A172 (cell line): ENCODE results near the gene HIF3A. TPM values are rescaled to one million over a fixed set of nuclear protein-coding genes. Genes with fewer than 3 reads are reported as not detected.

Source experiments
- DNase-seq: peaks from one replicate; pipeline ENCODE4 v3.0.0-alpha.2; 2015; ENCODE audit warnings: low spot score
- total RNA-seq: library from RNA; depleted of rRNA; stranded (reverse); fragments of >200 nt; shearing (Covaris generic); gene quantifications from 2 replicates; pipeline ENCODE4 v1.2.3, GENCODE V29; 2014

The HIF3A gene
- total RNA-seq, 1 experiment from 2014 or later = not detected

DNA sequence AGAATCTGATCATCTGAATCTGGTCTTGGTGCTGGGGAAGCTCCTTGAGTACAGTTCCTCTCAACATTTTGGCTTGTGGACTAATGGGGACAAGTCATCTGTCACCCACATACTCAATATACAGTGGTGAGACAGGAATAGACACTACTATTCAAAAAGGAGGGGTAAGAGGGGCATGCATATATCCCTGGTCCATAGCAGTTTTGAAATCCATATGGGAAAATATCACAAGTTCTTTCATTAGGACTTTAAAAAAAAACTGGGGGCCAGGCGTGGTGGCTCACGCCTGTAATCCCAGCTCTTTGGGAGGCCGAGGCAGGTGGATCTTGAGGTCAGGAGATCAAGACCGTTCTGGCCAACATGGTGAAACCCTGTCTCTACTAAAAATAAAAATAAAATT, 29.8 kb downstream of the HIF3A start:
- DNase-seq = no peak

DNA sequence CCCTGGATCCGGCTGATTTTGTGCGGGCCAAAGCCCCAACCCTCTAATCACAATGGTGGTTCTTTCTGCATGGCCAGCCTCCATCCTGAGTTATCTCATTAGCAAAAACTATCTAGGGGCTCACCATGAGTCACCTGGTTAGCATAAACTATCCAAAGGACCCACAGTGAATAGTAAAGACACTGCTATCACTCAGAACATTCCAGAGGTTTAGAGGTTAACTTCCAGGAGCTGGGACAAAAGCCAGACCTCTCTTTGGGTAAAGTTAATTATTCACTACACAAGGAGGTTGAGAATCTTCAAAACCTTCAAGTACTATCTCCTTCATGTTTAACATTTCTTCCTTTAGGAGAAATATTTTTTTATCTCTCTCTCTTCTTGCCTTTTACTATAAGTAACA, 31.2 kb downstream of the HIF3A start:
- no peak for DNase-seq

DNA sequence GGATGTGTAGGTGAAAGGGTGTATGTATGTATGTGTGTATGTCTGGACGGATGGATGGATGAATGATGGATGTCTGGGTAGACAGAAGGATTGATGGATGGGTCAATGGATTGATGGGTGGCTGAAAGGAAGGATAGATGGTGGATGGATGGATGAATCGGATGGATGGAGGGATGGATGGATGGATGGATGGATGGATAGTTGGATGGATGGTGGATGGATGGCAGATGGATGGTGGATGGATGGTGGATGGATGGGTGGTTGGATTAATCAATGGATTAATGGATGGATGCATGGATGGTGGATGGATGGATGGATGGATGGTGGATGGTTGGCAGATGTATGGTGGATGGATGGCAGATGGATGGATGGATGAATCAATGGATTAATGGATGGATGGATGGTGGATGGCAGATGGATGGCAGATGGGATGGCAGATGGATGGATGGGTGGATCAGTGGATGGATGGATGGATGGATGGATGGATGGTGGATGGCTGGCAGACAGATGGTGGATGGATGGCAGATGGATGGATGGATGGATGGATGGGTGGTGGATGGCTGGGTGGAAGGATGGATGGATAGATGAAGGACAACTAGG, 33.6 kb downstream of the HIF3A start:
- no peak for DNase-seq

GRCh38 chr19:46337487-46337886, 40.6 kb downstream of the HIF3A start:
- no peak for DNase-seq

DNA sequence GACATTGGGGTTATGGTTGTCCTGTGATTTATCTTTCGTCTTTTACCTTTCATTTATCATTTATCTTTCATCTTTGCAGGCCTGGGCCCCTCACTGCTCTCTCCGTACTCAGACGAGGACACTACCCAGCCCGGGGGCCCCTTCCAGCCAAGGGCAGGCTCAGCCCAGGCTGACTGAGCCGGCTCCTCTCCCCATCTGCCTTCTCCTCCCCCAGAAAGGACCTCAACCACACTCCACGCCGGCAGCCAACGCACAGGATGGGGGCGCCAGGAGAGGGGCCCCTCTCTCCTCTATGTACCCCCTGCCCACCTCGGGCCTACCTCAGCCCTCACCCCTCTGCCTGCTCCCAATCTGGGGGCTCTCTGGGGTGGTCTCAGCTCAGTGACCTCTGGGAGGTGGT, 42.6 kb downstream of the HIF3A start:
- DNase-seq = no peak

- no peak for DNase-seq
Observed at GRCh38 chr19:46340051-46340659, 43.3 kb downstream of the HIF3A start.

GRCh38 chr19:46341937-46342336, 45.1 kb downstream of the HIF3A start:
- no peak for DNase-seq

DNA sequence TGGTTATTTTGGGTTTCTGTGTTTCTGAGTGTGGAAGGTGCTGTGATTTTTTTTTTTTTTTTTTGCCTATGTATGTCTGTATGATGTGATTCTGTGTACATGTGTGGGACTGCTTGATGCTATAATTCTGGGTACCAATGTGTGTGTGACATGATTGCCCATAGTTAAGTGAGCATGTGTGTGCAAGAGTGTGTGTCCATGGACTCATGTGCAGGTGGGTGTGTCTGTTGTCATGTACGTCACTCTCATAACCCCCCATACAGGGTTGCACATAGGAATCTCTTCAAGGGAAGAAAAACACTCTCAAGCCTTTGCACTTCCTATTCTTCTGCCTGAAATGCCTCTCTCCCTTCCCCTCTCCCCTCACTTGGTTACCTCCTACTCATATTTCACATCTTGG, 47.5 kb downstream of the HIF3A start:
- DNase-seq = no peak

DNA sequence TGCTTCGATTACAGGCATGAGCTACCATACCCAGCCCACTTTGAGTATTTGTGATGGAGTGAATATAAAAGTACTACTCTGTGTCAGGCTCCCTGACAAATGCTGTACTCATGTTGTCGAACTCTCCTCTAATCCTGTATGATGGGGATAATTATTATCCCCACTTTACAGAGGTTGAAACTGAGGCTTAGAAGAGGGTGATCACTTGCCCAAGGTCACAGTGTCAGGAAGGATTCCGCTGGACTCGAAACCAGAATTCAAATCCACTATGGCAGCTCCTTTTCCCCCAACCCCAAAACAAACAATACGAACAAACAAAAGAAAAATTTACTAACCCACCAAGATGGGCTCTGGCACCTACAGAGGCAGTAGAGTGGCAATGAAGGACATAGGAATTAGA, 48.3 kb downstream of the HIF3A start:
- DNase-seq = no peak

- peak; percentile 66 for DNase-seq
Observed at GRCh38 chr19:46346821-46347571, 50.2 kb downstream of the HIF3A start, which contains the start of gene PPP5C. Gene PPP5C, plus strand, starts transcription at chr19:46347087. Its CDS starts 10 bp downstream, at chr19:46347097.

DNA sequence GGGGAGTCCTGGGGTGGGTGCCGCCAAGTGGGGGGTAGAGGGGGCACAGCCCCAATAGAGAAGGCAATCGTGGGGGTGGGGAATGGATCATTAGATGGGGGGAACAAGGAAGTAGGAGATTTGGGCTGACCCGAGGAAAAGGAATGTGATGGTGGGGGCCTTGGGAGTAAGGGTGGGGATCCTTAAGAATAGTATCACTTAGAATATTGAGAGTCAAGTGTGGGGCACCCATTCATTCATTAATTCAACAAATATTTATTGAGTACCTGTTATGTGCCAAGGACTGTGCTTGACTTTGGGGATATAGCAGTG, 50.7 kb downstream of the HIF3A start:
- no peak for DNase-seq

DNA sequence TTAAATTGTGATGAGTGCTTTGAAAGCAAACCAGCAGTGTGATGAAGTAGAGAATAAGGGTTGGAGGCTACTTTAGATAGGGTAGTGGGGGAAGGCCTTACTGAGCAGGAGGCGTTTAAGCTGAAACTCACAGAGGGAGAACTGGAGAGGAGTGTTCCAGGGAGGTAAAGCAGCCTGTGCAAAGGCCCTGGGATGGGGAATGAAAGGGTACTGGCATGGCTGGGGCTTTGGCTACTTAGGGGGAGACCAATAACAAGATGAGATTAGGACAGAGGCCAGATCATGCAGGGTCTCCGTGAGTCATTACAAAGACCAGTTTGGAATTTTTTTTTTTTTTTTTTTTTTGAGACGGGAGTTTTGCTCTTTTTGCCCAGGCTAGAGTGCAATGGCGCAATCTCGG, 51.1 kb downstream of the HIF3A start:
- no peak for DNase-seq

GRCh38 chr19:46349311-46349993, 52.6 kb downstream of the HIF3A start:
- no peak for DNase-seq

DNA sequence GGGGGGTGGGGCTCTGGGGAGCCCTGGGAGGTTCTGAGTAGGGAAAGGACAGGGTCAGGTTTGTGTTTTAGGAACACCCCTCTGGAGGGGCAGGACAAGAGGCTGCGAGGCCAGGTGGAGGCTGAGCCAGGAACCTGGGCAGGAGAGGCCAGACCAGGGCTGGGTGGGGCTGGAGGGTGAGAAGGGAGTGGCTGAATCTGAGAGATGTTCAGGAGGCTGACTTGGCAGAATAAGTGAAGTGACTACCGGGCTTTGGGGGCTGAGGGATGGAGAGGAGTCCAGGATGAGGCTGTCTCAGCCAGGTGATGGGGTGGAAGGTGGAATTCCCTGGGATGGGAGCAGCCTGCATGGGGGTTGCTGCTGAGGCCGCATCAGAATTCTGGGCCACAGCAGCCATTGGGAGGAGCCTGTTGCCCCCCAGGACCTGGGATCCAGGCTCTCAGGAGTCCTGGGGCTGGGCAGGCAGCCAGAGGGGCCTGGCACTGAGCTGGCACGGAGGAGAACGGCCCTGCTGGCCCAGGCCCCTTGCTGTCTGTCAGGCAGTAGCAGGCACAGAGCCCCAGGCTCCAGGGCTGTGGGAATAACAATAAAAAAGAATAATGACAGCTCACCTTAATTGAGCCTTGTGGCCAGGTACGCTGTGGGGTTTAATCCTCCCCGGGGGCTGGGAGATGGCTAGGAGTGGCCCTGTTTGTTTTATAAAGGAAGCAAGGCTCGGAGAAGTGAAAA, 53.4 kb downstream of the HIF3A start:
- DNase-seq = no peak

DNA sequence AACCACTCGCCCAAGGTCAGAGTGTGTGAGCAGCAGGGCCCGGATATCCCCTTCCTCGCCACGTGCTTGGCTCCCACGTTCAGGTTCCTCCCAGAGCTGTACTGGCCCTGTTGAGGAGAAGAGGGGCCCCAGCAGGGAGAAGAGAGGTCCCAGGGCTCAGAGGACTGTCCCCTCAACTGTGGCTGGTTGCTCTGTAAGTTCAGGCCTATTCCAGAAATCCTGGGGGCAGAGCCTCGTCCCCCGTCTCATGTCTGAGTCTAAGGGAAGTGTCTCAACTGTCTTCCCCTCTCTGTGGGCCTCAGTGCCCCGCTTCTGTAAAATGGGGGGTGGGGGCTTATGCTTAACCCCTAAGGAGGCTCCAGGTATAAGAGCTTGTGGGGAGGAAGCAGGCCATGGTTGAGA, 53.9 kb downstream of the HIF3A start:
- no peak for DNase-seq

DNA sequence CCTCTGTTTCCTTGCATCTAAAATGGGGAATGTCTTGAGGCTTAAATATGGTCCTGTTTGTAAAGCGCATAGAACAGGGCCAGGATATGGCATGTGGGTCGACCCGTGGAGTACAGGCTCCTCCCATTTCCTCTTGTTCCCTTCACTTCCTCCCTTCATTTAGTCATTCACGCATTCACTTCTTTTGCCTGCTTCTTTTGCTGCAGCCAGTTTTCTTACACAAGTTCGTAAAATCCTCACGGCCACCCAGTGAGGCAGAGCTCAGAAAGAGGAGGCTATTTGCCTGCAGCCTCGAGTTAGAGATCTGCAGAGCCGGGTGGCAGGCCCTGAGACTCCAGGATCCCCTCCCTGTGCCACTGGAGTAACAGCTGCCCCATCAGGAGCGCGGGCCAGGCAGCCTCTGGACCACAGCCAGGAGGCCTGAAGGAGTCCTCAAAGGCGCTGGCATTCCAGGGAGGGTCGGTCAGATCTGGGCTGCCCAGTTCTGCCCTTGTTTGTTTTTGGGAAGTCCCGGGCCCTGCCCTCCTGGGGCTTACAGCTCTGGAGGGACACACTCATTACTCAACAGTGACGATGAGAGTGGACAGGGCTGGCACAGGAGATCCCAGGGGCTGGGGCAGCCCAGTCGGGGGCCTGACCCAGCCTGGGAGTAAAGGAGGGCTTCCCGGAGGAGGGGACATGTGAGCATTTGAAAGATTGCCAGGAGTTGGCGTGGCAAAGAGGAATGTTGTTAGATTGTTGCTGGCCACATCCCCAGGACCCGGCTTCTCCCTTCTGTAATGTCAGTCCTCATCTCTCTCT, 54.6 kb downstream of the HIF3A start:
- DNase-seq = peak; percentile 47

GRCh38 chr19:46353730-46354528, 57.1 kb downstream of the HIF3A start:
- DNase-seq = no peak

DNA sequence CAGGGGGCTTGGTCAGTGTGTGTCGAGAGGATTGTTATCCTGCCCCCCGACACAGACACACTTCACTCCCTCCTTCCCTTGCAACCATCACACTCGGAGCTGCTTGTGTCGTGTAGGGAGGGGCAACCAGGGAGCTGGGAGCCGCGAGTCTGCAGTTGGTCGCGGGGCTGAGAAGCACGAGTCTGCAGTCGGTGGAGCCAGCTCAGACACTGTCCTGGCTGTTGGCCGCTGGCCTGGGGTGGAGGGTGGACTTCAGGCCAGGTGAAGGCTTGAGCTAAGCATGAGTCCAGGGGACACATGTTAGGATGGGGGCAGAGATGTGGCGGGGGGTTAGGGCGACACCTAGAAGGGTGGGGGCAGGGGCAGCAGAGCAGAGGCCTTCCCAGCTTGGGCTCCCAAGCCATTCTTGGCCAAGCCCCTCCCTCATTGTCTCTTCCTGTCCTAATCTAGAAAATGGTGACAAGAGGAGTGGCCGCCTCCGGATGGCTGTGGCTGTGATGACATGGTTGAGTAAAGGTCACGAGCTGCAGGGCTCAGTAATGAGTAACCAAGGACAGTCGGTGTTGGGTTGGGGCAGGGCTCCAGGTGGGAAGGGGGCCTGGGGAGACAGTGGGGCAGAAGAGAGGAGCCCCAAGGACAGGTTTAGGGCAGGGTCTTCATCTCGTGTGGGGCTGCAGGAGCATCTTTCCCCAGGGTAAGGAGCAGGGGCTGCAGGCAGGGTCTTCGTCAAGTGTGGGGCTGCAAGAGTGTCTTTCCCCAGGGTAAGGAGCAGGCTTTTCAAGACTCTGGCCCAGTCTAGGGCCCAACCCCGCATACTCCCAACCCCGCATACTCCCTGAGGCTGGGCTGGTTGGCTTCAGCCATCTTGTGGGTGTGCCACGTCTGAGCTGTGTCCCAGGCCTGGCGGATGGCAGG, 58.6 kb downstream of the HIF3A start:
- DNase-seq = no peak
